GM19324 (cell line): Measurements from ENCODE around the gene MTR.
"Not testable (repeated sequence)": the region's sequence is repeated elsewhere in the genome, so short reads cannot be mapped to it uniquely, and the experiment has no call there.

ENCODE experiments used
- ATAC-seq: cut with Tn5 transposase; IDR thresholded peaks from one replicate; pipeline ENCODE4 v1.9.1; 2021; ENCODE audit warnings: mild to moderate bottlenecking, moderate library complexity; ENCODE audit not compliant: unreplicated experiment, low FRiP score

Gene MTR

DNA sequence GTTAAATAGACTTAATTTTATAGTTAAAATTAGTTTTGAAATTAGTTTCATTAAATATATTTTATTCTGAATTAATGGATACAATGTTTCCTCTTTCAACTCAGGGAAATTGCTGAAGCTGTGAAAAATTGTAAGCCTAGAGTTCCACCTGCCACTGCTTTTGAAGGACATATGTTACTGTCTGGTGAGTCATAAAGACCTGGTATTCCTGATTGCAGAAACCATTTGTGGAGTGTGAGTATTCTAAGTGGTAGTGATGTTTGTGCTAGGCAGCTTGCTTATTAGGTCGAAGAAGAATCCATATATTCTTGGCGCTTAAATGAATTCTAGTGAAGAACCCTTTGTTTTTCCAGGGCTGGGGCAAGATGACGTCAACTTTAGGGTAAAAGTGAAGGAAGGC is 34.0 kb downstream of the MTR start:
- ATAC-seq = no peak

DNA sequence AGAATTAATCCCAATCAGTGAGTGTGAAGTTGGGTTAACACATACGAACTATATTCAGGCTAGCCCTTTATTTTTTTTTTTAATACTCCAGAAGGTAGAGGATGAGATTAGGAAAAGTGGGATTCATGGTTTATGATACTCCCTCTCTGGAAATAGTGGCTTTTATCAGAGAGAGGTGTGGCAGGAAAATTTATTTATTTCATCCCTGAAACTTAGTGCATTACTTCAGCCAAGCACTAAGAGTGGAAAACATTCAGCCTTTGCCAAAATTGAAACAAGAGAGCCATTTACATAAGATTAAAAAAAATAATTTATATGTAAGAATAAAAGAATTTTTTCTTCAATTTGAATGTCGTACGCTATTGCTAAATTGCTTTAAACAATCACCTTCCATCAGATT is 35.0 kb downstream of the MTR start:
- ATAC-seq = no peak

DNA sequence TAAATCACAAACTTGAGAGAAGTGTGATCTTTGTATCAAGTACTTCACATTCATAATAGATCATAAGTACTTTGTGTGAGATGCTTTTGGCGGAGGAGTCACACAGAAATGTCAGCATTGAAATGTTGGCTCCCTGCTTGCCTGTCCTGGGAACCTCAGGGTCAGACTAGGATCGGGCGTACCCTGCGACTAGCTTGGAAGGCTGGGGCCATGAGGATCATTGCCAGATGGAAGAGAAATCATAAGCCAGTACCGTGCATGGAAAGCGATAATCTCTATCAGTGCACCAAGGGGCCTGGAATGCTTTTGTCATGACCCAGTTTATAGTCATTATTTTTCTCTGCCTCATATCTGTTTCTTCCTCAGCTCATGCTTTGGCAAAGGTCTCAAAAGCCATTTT is 35.5 kb downstream of the MTR start:
- no peak for ATAC-seq

DNA sequence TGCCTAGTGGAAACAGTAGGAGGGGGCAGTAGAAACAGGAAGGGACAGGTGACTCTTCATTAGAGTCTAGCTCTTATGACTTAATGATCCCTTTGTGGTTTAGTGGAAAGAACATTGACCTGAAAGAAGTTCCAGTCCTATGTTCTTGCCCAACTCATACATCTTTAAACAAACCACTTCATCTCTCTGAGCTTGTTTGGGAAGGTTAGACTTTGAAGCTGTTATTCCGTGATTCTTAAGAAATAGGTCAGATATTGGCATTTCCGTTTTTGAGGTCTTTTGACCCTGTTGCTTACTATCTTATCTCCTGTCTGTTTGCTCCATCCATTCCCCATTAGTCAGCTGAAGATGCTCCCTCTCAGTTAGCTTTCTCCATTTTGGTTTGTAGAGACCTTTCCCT is 38.5 kb downstream of the MTR start:
- no peak for ATAC-seq

DNA sequence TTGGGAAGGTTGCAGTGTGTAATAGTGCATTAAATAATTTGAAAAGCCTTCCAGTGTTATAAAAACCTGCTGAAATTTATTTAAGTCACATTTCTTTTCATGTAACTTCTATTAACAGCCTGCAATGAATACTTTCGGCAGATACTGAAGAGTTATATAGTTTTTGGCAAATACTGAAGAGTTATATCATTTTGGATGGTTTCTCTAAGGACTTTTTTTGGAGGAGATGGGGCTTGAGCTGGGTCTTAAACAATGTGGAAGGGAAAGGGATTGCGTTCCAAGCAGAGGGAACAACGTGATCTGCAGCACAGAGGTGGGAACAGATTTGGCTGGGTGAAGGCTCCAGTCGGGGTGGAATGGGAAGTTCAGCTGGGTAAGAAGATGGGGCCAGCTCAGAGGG is 39.8 kb downstream of the MTR start:
- no peak for ATAC-seq

- ATAC-seq = no peak
These were observed 40.4 kb downstream of the MTR start for GRCh38 chr1:236835491-236835890.

GRCh38 chr1:236836157-236836556 is 41.1 kb downstream of the MTR start:
- no peak for ATAC-seq

DNA sequence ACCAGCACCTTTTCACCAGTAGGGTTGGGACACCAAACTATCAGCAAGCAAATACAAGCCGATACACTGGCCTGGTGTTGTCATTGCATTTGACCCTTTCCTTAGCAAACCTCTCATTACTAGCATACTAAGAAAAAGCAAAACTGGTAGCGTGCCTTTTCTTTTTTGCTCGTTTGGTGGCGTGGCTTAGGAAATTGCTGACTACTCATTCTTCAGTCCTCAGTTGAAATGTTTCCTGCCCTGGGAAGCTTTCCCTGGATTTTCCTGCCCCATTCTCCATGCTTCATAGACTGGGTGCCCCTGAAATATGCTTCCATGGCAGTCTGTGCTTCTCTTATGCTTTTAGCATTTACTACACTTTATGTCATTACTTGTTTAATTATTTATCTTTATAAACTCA is 42.0 kb downstream of the MTR start:
- ATAC-seq = no peak

GRCh38 chr1:236837897-236838296 is 42.8 kb downstream of the MTR start:
- no peak for ATAC-seq

DNA sequence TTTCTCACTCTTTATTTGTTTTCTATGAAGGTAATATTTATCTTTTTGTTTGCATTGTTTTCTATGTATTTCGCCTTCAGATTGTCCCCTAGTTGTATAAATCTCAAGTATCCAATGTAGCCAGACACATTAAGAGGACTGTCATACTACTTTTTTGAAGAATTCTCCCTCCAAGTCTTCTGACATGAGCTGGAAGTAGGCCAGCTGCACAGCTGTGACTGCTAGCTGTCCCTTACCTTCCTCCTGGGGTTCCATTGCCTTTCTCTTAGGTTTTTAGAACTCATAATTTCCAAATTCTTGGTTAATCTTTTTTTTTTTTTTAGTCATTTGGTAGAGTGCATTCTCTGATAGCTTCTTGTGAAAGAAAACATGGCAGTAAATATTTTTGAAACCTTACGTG is 46.2 kb downstream of the MTR start:
- no peak for ATAC-seq

GRCh38 chr1:236844499-236845271 is 49.6 kb downstream of the MTR start:
- no peak for ATAC-seq

GRCh38 chr1:236845830-236846229 is 50.7 kb downstream of the MTR start:
- no peak for ATAC-seq

- no peak for ATAC-seq
These were observed 53.3 kb downstream of the MTR start for GRCh38 chr1:236848274-236848923.

GRCh38 chr1:236850077-236850979 is 55.2 kb downstream of the MTR start:
- no peak for ATAC-seq

GRCh38 chr1:236851871-236852270 is 56.8 kb downstream of the MTR start:
- ATAC-seq = no peak

GRCh38 chr1:236853921-236854604 is 59.0 kb downstream of the MTR start:
- ATAC-seq = no peak

DNA sequence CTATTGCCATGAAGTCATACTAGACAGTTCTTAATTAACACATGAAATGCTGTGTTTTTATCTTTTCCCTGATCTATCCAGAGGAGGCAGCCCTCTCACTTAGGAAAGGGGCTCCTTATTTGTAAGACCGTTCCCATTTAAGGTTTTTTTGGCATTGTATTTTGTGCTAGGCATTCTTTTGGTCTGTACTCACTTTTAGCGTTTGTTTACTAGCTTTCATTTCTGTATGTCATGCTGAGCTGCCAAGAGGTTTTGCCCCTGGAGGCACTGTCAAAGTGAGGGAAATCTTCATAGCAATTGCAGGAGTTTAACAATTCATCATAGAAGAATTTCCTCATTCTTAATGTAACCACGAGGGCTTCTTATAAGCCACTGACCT is 59.5 kb downstream of the MTR start:
- no peak for ATAC-seq

DNA sequence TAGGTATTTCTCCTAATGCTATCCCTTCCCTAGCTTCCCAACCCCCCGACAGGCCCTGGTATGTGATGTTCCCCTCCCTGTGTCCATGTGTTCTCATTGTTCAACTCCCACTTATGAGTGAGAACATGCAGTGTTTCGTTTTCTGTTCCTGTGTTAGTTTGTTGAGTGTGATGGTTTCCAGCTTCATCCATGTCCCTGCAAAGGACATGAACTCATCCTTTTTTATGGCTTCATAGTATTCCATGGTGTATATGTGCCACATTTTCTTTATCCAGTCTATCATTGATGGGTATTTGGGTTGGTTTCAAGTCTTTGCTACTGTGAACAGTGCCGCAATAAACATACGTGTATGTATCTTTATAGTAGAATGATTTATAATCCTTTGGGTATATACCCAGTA is 61.6 kb downstream of the MTR start:
- not testable (repeated sequence) for ATAC-seq

GRCh38 chr1:236858165-236858564 is 63.1 kb downstream of the MTR start:
- no peak for ATAC-seq

- no peak for ATAC-seq
These were observed 65.0 kb downstream of the MTR start for GRCh38 chr1:236860101-236860500.

GRCh38 chr1:236860674-236861073 is 65.6 kb downstream of the MTR start:
- ATAC-seq = no peak
